Stimulated activated naive B cell treated with anti-CD40 and anti-IgM and Interleukin-4, amounts not matched to agents 10 μg/mL and 1 μg/mL and 100 μg/mL, for 72 hours (primary cell): ENCODE measurements around the gene PNCK.

Experiments
- ATAC-seq, 2 donors: fragments of 150-1000 bp; cut with Tn5 transposase; replicated peaks; 2 replicates each; pipeline ENCODE4 v1.10.0; 2021; ENCODE audit warnings: moderate library complexity in 1 of 2
- DNase-seq: peaks from one replicate; pipeline ENCODE4 v3.0.0; 2021
- H3K27ac Mint-ChIP-seq: one replicate; pipeline ENCODE4 v1.8.0; 2022; ENCODE audit warnings: mild to moderate bottlenecking, mixed read lengths
- H3K27me3 Mint-ChIP-seq, 2 donors: one replicate each; pipeline ENCODE4 v1.8.0; 2022; ENCODE audit warnings: mixed read lengths in 2 of 2
- H3K36me3 Mint-ChIP-seq, 2 donors: one replicate each; pipeline ENCODE4 v1.8.0; 2022; ENCODE audit warnings: mixed read lengths in 2 of 2, mild to moderate bottlenecking in 1 of 2
- H3K4me1 Mint-ChIP-seq, 2 donors: one replicate each; pipeline ENCODE4 v1.8.0; 2022; ENCODE audit warnings: mixed read lengths in 2 of 2, mild to moderate bottlenecking in 1 of 2
- H3K4me3 Mint-ChIP-seq, 2 donors: one replicate each; pipeline ENCODE4 v1.8.0; 2022; ENCODE audit warnings: mild to moderate bottlenecking in 2 of 2, mixed read lengths in 2 of 2, moderate library complexity in 1 of 2
- H3K9me3 Mint-ChIP-seq, 2 donors: one replicate each; pipeline ENCODE4 v1.8.0; 2022; ENCODE audit warnings: mixed read lengths in 2 of 2, mild to moderate bottlenecking in 1 of 2

Gene PNCK

DNA sequence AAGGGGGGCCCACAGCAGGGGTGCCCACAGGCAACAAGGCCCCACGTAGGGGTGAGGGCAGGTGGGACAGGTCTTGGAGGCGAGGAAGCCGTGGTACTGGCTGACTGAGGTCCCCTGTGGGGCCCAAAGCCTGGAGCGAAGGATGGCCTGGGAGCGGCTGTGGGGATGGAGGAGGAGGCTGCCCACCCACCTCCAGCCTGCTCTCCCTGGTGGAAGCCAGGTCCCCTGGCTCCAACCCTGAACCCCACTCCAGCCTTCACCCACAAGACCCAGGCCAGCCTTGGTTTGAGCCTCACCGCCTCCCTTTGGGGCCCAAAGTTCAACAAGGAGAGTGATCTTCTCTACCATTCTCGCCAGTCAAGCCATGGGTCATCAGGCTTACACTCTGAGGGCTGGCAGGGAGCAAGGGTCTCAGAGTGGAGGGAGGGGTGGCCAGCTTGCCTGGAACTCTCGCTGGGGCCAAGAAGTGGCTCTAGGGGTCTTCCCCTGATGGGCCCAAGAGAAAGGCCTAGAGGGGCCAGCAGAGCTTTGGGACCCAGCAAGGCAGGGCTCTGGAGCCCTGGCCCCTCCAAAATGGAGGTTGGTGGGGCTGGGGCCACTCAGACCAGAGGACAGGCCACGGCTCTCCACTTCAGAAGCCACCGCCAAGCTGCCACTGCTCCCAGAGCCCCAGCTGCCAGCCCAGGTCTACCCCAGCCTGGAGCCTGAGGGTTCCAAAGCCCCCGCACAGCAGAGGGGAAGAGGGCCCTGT, 5.0 kb downstream of the PNCK start:
- Mint-ChIP-seq H3K4me1 (peaks cover 8% of the 10 kb centered on the region in 2 donors), H3K4me3 (no peak overlapping the region), H3K27me3 (peaks cover 34 to 39% of the 10 kb centered on the region in 2 donors), H3K36me3 (no peaks in the 10 kb centered on the region), H3K9me3 (no peaks in the 10 kb centered on the region), H3K27ac (no peak overlapping the region)
- ATAC-seq (no peak), DNase-seq (no peak)

DNA sequence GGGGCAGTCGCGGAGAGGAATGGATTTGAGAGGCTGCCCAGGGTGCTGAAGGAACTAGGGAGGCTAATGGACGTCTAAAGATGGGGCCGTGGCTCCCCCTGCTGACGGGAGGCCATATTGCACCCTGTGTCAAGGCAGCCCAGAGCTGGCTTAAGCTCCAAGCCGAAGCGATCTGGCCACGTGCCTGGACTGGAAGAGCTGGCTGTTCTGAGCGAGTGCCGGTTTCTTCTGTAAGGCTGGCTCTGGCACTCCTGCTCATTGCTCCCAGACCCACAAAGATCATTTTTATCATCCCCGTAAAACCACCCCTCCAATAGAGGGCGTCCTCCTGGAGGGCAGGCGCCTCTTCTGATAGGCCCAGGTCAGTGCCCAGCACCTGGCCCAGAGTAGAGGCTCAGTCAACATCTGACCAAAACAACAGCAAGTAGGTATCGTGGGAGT, 5.6 kb downstream of the PNCK start:
- Mint-ChIP-seq H3K36me3 (no peaks in the 10 kb centered on the region), H3K9me3 (no peaks in the 10 kb centered on the region), H3K27ac (peak overlapping the region; percentile 51), H3K27me3 (peaks cover 30 to 39% of the 10 kb centered on the region in 2 donors), H3K4me1 (peaks cover 6 to 8% of the 10 kb centered on the region in 2 donors), H3K4me3 (peak overlapping the region; percentile 80 to 87)
- DNase-seq (peak; percentile 59), ATAC-seq (peak; percentile 82 to 90)

DNA sequence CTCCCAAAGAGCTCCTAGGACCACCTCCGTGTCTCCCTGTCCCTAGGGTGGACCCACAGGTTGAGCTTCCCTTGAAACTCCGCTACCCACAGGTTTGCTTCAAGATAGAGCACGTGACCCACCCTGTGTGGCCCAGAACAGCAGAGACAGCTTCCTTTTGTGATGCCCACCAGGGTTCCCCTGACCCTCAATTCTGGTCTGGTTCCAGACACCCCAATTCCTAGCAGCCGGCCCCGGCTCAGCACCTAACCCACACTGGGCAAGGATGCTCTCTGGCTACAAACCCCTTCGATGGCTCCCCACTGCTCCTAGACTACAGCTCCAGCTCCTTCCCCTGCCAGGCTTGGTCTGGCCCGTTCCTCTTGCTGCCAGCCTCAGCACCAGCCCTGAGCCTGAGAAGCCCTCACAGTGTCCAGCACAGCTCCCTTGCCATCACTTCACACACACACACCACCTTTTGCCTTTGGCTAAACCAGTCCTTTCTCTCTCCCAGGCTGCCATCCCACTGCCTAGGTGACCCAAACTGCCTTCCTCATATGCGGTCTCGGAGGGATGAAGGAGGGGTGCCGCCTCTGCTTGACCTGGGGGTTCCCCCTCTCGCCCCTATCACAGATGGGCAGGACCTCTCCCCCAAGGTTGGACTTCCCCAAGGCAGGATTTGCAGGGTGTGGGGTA, 6.2 kb downstream of the PNCK start:
- H3K27me3 Mint-ChIP-seq: peaks cover 30 to 39% of the 10 kb centered on the region in 2 donors
- ATAC-seq (peak; percentile 21 to 36), DNase-seq (no peak)

DNA sequence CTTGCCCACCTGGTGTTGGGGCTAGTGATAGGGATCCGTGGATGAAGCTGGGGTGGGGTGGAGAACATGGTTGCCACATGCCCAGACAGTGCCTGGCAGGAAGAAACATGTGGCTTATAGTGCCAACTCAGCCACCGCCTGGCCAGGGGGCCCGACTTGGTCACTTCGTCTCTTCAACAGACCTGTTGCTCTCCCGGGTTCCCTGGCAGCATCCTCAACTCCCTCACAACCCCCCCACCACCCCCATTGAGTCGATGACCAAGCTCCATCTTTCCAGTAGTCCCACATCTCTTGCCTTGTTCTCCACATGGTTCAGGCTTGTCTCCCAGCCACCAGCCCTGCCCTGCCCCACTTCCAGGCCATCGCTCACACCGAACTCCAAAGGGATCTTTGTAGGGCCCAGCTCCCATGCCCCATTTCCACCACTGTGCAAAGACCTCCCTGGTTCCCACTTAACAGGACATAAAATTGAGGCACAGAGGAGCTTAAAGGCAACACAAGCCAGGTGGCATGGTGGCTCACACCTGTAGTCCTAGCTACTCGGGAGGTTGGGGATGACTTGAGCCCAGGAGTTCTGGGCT, 7.8 kb downstream of the PNCK start:
- H3K27me3 Mint-ChIP-seq: peaks cover 32 to 40% of the 10 kb centered on the region in 2 donors
- peaks cover 4 to 8% of the 10 kb centered on the region in 2 donors for H3K4me1 Mint-ChIP-seq
- H3K27ac Mint-ChIP-seq: no peak overlapping the region
- peaks cover 0 to 1% of the 10 kb centered on the region in 2 donors for H3K36me3 Mint-ChIP-seq
- H3K9me3 Mint-ChIP-seq: no peaks in the 10 kb centered on the region
- H3K4me3 Mint-ChIP-seq: no peak overlapping the region
- no peak for DNase-seq
- no peak for ATAC-seq

More for the DNA sequence above, 6.2 kb downstream of the PNCK start:
- Mint-ChIP-seq H3K27ac (peak overlapping the region; percentile 51), H3K9me3 (no peaks in the 10 kb centered on the region), H3K36me3 (no peaks in the 10 kb centered on the region), H3K4me1 (peaks cover 4 to 8% of the 10 kb centered on the region in 2 donors), H3K4me3 (peak overlapping the region; percentile 80 to 87)

DNA sequence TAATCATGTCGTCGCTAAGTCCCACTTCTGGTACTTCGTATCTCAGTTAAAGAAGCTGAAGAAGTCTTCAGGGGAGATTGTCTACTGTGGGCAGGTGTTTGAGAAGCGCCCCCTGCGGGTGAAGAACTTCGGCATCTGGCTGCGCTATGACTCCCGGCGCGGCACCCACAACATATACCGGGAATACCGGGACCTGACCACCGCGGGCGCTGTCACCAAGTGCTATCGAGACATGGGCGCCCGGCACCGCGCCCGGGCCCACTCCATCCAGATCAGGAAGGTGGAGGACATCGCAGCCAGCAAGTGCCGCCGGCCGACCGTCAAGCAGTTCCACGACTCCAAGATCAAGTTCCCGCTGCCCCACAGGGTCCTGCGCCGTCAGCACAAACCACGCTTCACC, 11.3 kb downstream of the PNCK start:
- Mint-ChIP-seq H3K36me3 (peaks cover 0 to 1% of the 10 kb centered on the region in 2 donors), H3K9me3 (peaks cover 0 to 5% of the 10 kb centered on the region in 2 donors), H3K27me3 (peaks cover 34 to 37% of the 10 kb centered on the region in 2 donors), H3K27ac (no peak overlapping the region), H3K4me3 (peak overlapping the region; percentile 67 to 76), H3K4me1 (no peaks in the 10 kb centered on the region)
- no peak for DNase-seq
- ATAC-seq: no peak

DNA sequence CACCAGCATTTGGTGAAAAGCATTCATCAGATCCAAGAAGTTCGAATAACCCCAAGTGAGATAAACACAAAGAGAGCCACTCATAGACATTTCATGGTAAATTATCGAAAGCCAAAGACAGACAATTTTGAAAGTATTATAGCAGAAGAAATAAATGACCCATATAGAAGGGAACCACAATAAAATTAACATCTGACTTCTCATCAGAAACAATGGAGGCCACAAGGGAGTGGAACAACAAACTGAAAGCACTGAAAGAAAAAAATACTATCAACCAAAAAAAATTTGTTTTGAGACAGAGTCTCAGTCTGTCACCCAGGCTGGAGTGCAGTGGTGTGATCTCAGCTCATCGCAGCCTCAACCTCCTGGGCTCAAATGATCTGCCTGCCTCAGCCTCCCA, 14.3 kb downstream of the PNCK start:
- Mint-ChIP-seq H3K9me3 (peaks cover 0 to 5% of the 10 kb centered on the region in 2 donors), H3K4me3 (no peak overlapping the region), H3K4me1 (no peaks in the 10 kb centered on the region), H3K27ac (no peak overlapping the region), H3K36me3 (peaks cover 0 to 1% of the 10 kb centered on the region in 2 donors), H3K27me3 (peaks cover 24 to 31% of the 10 kb centered on the region in 2 donors)
- no peak for ATAC-seq
- DNase-seq: no peak

DNA sequence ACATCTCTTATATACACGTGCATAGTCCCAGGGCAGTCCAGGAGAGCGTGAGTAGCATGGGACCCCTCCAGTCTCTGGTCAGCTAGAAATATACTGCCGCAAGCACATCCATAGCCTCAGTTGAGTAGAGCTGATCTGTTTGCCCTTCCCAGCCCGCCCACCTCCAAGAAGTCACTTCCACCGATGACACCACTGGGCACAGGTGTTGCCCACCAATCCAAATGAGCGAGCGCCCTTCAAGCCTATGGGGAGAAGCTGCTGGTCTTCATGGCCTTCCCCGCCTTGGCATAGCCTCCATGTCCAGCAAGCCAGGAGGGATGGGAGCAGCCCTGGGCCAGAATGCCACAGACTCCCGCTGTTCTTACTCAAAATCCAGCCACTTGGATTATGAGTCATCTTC, 16.5 kb downstream of the PNCK start:
- H3K27me3 Mint-ChIP-seq: peaks cover 17 to 22% of the 10 kb centered on the region in 2 donors
- H3K27ac Mint-ChIP-seq: no peak overlapping the region

DNA sequence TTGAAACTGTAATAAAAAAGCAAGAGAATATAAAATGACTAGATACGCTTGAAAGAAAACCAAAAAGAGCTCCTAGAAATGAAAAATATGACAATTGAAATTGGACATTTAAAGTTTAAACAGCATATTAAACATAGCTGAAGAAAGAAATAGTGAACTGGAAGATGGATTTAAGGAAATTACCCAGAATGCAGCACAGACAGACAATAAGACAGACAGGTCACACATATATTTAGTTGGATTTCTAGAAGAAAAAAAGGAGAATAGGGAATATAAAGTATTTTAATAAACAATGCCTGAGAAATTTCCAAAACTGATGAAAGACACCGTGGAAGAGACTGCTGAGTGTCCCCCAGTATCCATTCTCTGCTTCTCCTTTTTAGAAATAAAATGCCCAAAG, 20.1 kb downstream of the PNCK start:
- Mint-ChIP-seq H3K4me3 (no peak overlapping the region), H3K36me3 (no peaks in the 10 kb centered on the region), H3K4me1 (no peaks in the 10 kb centered on the region), H3K27ac (no peak overlapping the region), H3K27me3 (peaks cover 9 to 17% of the 10 kb centered on the region in 2 donors), H3K9me3 (peaks cover 0 to 2% of the 10 kb centered on the region in 2 donors)
- DNase-seq (no peak), ATAC-seq (no peak)

More for the DNA sequence above, 16.5 kb downstream of the PNCK start:
- H3K9me3 Mint-ChIP-seq: peaks cover 2 to 5% of the 10 kb centered on the region in 2 donors
- no peak for ATAC-seq
- no peak overlapping the region for H3K4me3 Mint-ChIP-seq
- no peaks in the 10 kb centered on the region for H3K4me1 Mint-ChIP-seq
- H3K36me3 Mint-ChIP-seq: peaks cover 0 to 1% of the 10 kb centered on the region in 2 donors
- DNase-seq: no peak

DNA sequence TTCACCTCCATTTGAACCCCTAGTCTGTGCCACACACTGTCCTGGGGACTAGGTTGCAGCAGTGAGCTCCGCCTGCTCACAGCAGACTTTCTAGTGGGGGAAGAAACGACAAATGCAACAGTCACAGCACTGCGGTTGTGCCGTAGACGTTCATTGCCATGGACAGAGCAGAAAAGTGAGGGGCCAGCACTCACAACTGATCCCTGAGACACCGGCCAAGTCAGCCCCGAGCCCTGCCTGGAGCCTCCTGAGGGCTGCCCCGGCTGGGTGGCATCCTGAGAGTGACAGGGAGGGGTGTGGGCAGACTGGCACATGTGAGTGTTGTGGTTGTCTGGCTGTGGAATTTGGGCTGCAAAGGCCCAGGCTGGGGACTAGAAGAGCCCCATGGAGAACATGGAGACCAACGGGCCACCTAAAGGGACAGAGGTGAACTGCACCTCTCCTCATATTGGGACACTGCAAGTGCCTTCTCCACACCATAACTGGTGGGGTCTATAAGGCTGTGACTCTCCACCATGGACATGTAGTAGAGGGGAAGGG, 22.0 kb downstream of the PNCK start:
- Mint-ChIP-seq H3K9me3 (peaks cover 0 to 2% of the 10 kb centered on the region in 2 donors), H3K27ac (no peak overlapping the region)
- peak in 1 of 2 donors; percentile 65 for ATAC-seq

DNA sequence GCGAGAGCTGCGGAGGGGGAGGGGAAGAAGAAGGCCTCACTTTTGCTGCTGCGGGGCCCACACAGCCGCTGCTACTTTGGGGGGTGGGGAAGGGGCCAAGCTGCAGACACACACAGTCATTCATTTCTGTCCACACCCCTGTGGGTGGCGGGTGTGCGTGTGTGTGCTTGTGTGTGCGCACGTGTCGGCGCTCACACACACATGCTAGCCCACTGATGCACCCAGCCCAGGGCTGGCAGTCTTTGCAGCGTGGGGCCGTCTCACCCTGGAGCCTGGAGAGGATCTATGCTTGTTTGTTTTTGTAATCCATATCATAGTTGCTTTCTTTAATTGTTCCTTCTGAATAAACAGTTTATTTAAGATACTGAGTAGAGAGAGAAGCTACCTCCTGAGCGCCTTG, 22.7 kb downstream of the PNCK start:
- Mint-ChIP-seq H3K27me3 (peaks cover 10 to 21% of the 10 kb centered on the region in 2 donors), H3K36me3 (no peaks in the 10 kb centered on the region), H3K9me3 (peaks cover 0 to 2% of the 10 kb centered on the region in 2 donors), H3K4me1 (no peaks in the 10 kb centered on the region), H3K4me3 (no peak overlapping the region), H3K27ac (no peak overlapping the region)
- DNase-seq: no peak
- ATAC-seq: no peak

More for the DNA sequence above, 22.0 kb downstream of the PNCK start:
- Mint-ChIP-seq H3K4me1 (no peaks in the 10 kb centered on the region), H3K4me3 (no peak overlapping the region), H3K36me3 (no peaks in the 10 kb centered on the region), H3K27me3 (peaks cover 5 to 17% of the 10 kb centered on the region in 2 donors)
- DNase-seq: no peak

DNA sequence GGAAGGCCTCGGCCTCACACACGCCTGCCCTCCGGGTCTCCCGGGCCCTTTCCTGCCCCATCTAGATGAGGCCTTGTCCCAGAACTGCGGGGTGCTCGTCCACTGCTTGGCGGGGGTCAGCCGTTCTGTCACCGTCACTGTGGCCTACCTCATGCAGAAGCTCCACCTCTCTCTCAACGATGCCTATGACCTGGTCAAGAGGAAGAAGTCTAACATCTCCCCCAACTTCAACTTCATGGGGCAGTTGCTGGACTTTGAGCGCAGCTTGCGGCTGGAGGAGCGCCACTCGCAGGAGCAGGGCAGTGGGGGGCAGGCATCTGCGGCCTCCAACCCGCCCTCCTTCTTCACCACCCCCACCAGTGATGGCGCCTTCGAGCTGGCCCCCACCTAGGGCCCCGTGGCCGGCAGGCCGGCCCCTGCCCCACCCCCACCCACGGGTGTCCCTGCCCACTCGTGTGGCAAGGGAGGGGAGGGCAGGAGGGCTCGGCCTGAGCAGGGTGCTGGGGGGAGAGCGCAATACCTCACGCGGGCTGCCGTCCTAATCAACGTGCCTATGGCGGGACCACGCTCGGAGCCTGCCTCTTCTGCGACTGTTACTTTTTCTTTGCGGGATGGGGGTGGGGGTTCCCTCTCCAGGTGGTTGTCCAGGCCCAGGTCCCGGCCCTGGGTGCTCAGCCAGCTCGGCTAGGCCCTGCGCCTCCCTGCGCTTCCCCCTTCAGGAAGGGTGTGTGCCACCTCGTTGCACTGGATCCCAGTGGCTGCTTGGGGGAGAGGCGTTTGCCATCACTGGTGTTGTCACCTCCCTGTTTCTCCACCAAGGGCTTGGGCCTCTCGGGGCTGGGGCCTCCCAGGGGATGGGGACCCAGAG, 23.5 kb downstream of the PNCK start:
- no peaks in the 10 kb centered on the region for H3K36me3 Mint-ChIP-seq
- H3K9me3 Mint-ChIP-seq: peaks cover 0 to 2% of the 10 kb centered on the region in 2 donors
- no peaks in the 10 kb centered on the region for H3K4me1 Mint-ChIP-seq
- no peak for ATAC-seq
- H3K4me3 Mint-ChIP-seq: no peak overlapping the region
- H3K27me3 Mint-ChIP-seq: peaks cover 12 to 17% of the 10 kb centered on the region in 2 donors
- DNase-seq: no peak
- H3K27ac Mint-ChIP-seq: no peak overlapping the region

DNA sequence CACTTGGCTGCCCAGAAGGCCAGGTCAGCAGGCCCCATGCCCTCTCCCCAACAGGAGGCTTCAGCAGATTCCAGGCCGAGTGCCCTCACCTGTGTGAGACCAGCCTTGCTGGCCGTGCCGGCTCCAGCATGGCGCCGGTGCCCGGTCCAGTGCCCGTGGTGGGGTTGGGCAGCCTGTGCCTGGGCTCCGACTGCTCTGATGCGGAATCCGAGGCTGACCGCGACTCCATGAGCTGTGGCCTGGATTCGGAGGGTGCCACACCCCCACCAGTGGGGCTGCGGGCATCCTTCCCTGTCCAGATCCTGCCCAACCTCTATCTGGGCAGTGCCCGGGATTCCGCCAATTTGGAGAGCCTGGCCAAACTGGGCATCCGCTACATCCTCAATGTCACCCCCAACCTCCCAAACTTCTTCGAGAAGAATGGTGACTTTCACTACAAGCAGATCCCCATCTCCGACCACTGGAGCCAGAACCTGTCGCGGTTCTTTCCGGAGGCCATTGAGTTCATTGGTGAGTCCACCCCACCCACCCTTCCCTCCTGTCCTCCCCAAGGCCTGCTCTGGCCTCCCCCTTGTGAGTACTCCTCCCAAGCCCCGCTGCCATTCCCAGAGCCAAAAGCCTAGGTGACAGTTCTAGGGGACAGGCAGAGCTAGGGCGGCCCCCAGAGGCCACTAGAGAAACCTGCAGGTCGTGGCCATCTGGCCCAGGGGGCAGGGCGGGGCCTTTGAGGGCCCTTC, 24.3 kb downstream of the PNCK start:
- no peak for DNase-seq

More for the DNA sequence above, 24.3 kb downstream of the PNCK start:
- no peak overlapping the region for H3K4me3 Mint-ChIP-seq
- peaks cover 0 to 2% of the 10 kb centered on the region in 2 donors for H3K9me3 Mint-ChIP-seq
- H3K36me3 Mint-ChIP-seq: no peaks in the 10 kb centered on the region
- no peak overlapping the region for H3K27ac Mint-ChIP-seq
- no peaks in the 10 kb centered on the region for H3K4me1 Mint-ChIP-seq
- H3K27me3 Mint-ChIP-seq: peaks cover 18 to 22% of the 10 kb centered on the region in 2 donors
- ATAC-seq: peak; percentile 78 to 83
